SU-DHL-6 (cell line): ENCODE data around the gene RAB3C.

Source experiments
- H2AFZ ChIP-seq: fragments of 200-600 bp; sonication (generic); 2 replicates; pipeline ENCODE4 v1.6.1; 2014; ENCODE audit warnings: low read depth, mild to moderate bottlenecking, moderate library complexity, mixed read lengths, antibody characterized with exemption, low read length; ENCODE audit not compliant: severe bottlenecking
- H3F3A ChIP-seq: fragments of 200-600 bp; shearing (Covaris generic); 2 replicates; pipeline ENCODE4 v1.6.0; 2016; ENCODE audit warnings: antibody characterized with exemption, mild to moderate bottlenecking; ENCODE audit not compliant: insufficient read depth
- H3K27ac ChIP-seq: fragments of 200-600 bp; sonication (generic); 2 replicates; pipeline ENCODE4 v1.5.1; 2016; ENCODE audit warnings: low read depth, mild to moderate bottlenecking, low read length, moderate library complexity, mixed read lengths
- H3K27me3 ChIP-seq: fragments of 200-600 bp; sonication (generic), shearing (Covaris generic); 2 replicates; pipeline ENCODE4 v1.6.0; 2014; ENCODE audit warnings: mild to moderate bottlenecking, low read length
- H3K36me3 ChIP-seq: fragments of 200-600 bp; sonication (generic); 2 replicates; pipeline ENCODE4 v1.6.1; 2014; ENCODE audit warnings: mild to moderate bottlenecking, low read length, mixed read lengths
- H3K4me2 ChIP-seq: fragments of 300-600, 200-600 bp; shearing (Covaris generic), sonication (generic); 2 replicates; pipeline ENCODE4 v1.6.0; 2014; ENCODE audit warnings: low read length, low read depth, mild to moderate bottlenecking; ENCODE audit not compliant: poor library complexity, severe bottlenecking
- H3K4me3 ChIP-seq: fragments of 200-600 bp; sonication (generic); 2 replicates; pipeline ENCODE4 v1.5.1; 2014; ENCODE audit warnings: antibody characterized with exemption, low read length, mild to moderate bottlenecking, mixed read lengths; ENCODE audit not compliant: insufficient read depth, poor library complexity, severe bottlenecking
- H3K79me2 ChIP-seq: fragments of 200-600 bp; sonication (generic); 2 replicates; pipeline ENCODE4 v1.6.1; 2014; ENCODE audit warnings: mild to moderate bottlenecking, low read length, moderate library complexity; ENCODE audit not compliant: insufficient read depth
- H3K9ac ChIP-seq: fragments of 200-600 bp; sonication (generic); 2 replicates; pipeline ENCODE4 v1.7.0; 2014; ENCODE audit warnings: mild to moderate bottlenecking, low read length
- H3K9me2 ChIP-seq: fragments of 200-600 bp; sonication (generic); replicated peaks from 2 replicates; pipeline ENCODE4 v1.6.1; 2014; ENCODE audit warnings: low read length; ENCODE audit not compliant: insufficient read depth
- H3K9me3 ChIP-seq: fragments of 200-600 bp; sonication (generic); 2 replicates; pipeline ENCODE4 v1.6.1; 2014; ENCODE audit warnings: low read length, mixed read lengths; ENCODE audit not compliant: insufficient read depth
- H4K20me1 ChIP-seq: fragments of 200-600 bp; sonication (generic); 2 replicates; pipeline ENCODE4 v1.6.1; 2014; ENCODE audit warnings: low read depth, mild to moderate bottlenecking, antibody characterized with exemption, low read length, moderate library complexity, mixed read lengths
- EZH2phosphoT487 ChIP-seq: fragments of 200-600 bp; sonication (generic), shearing (Covaris generic); conservative IDR thresholded peaks from 2 replicates; pipeline ENCODE4 v1.6.1; 2018; ENCODE audit warnings: mild to moderate bottlenecking, antibody characterized with exemption, low read length, moderate library complexity, mixed read lengths
- TF ChIP-seq, protein P1 (sequence below): fragments of 200-600 bp; sonication (generic); IDR thresholded peaks from one replicate; pipeline ENCODE4 v1.5.1; 2017; ENCODE audit warnings: antibody characterized with exemption, mild to moderate bottlenecking, low read length, moderate library complexity; ENCODE audit not compliant: insufficient read depth, poor library complexity, severe bottlenecking

Gene RAB3C

DNA sequence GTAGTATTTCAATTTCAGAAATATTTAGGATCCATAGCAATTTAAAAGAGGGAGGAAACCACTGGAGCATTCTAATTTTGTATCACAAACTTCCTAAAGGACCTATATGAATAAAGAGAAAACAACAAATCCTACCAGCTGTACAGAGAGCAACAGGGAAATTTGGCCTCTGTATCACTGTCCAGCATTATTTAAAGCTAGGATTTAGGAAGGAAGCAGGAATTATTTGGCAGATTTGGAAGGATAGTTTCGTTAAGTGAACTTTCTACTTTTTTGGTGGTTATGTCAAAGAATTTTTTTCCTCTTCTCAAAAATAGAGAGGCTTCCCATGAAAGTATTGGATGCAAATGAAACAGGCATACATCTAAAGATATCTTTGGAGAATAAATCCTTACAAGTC, 269.7 kb downstream of the RAB3C start:
- no peaks in the 10 kb centered on the region for H3K79me2 ChIP-seq
- no peak overlapping the region for H2AFZ ChIP-seq
- no peak overlapping the region for H3K9ac ChIP-seq

DNA sequence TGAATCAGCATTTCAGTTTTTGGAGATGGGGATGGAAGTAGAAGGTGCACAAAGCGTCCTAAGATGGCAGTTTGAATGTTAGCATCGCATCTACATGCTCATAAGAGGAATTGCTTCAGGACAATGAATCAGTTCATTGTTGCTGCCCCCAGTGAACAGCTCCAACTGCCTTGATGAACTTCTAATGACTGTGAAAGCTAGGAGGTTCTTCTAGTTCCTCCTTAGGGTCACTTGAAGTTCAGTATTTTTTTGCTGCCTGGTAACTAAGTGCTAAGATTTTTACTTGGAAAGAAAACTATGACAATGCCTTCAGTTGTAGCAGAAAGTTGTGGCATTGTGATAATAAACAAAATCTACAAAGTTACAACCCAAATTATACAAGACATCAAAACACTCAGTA, 271.6 kb downstream of the RAB3C start:
- Histone ChIP-seq H3K27ac (no peak overlapping the region), H3F3A (no peaks in the 10 kb centered on the region), H2AFZ (no peak overlapping the region), H3K79me2 (no peaks in the 10 kb centered on the region), H3K27me3 (no peaks in the 10 kb centered on the region), H3K9me3 (no peaks in the 10 kb centered on the region), H3K36me3 (no peaks in the 10 kb centered on the region), H3K4me3 (no peak overlapping the region), H3K9me2 (no peaks in the 10 kb centered on the region), H4K20me1 (no peaks in the 10 kb centered on the region), H3K4me2 (no peak overlapping the region), H3K9ac (no peak overlapping the region)
- no peak for TF ChIP-seq EZH2phosphoT487
- TF ChIP-seq, protein P1, sequence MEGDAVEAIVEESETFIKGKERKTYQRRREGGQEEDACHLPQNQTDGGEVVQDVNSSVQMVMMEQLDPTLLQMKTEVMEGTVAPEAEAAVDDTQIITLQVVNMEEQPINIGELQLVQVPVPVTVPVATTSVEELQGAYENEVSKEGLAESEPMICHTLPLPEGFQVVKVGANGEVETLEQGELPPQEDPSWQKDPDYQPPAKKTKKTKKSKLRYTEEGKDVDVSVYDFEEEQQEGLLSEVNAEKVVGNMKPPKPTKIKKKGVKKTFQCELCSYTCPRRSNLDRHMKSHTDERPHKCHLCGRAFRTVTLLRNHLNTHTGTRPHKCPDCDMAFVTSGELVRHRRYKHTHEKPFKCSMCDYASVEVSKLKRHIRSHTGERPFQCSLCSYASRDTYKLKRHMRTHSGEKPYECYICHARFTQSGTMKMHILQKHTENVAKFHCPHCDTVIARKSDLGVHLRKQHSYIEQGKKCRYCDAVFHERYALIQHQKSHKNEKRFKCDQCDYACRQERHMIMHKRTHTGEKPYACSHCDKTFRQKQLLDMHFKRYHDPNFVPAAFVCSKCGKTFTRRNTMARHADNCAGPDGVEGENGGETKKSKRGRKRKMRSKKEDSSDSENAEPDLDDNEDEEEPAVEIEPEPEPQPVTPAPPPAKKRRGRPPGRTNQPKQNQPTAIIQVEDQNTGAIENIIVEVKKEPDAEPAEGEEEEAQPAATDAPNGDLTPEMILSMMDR, result no peak

More for the DNA sequence above, 269.7 kb downstream of the RAB3C start:
- H3K4me2 ChIP-seq, result no peak overlapping the region
- TF ChIP-seq, protein P1, result no peak
- no peak for TF ChIP-seq EZH2phosphoT487
- no peaks in the 10 kb centered on the region for H3F3A ChIP-seq
- no peaks in the 10 kb centered on the region for H4K20me1 ChIP-seq
- no peaks in the 10 kb centered on the region for H3K9me3 ChIP-seq
- no peak overlapping the region for H3K4me3 ChIP-seq
- H3K9me2 ChIP-seq, result no peaks in the 10 kb centered on the region
- H3K27ac ChIP-seq, result no peak overlapping the region
- no peaks in the 10 kb centered on the region for H3K27me3 ChIP-seq
- H3K36me3 ChIP-seq, result no peaks in the 10 kb centered on the region

DNA sequence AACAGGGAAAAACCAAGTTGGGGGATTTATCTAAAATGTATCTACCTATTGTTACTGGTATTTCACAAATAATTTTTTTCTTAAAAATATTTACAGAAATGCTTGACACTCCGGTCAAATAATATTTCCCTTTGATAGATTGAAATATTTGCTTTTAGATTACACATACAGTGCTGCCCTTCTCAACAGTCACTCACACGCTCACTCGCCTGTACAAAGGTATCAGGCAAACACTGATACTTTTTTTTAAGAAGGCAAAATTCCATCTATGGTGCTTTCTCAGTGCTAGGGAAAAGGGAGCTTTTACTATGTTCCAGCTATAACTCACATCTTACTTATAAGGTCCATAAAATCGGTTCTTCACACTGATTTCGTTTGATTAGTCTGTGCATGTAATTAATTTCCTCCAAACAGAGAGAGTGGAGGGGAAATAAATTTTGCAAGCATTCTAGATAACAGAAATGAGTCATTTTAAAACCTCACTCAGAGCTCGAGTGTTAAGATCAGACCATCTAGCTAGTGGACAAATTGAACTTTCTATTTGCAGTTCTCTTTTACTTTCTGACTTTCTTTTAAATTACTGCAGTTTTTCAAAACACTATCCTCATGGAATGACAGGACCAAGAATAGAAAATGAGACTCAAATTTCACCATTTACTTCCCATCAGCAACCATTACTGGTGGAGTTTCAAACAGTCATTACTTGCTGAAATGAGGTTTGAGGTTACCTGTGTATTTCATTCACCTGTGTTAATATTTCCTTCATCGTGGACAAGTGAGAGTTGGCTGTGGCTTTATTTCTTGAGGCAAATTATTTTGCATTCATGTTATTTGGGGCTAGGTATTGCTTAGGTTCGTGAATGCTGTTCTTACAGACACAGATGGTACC, 273.2 kb downstream of the RAB3C start:
- H3F3A ChIP-seq, result no peaks in the 10 kb centered on the region
- no peak overlapping the region for H3K4me3 ChIP-seq
- H4K20me1 ChIP-seq, result no peaks in the 10 kb centered on the region
- TF ChIP-seq EZH2phosphoT487, result no peak
- TF ChIP-seq, protein P1, result no peak
- H3K4me2 ChIP-seq, result no peak overlapping the region
- no peaks in the 10 kb centered on the region for H3K36me3 ChIP-seq
- no peaks in the 10 kb centered on the region for H3K79me2 ChIP-seq
- H3K9me3 ChIP-seq, result no peaks in the 10 kb centered on the region
- no peaks in the 10 kb centered on the region for H3K27me3 ChIP-seq
- H2AFZ ChIP-seq, result no peak overlapping the region
- no peaks in the 10 kb centered on the region for H3K9me2 ChIP-seq
- no peak overlapping the region for H3K27ac ChIP-seq
- no peak overlapping the region for H3K9ac ChIP-seq
